ENCODE measurements around the gene DCK. TPM values are rescaled to one million over a fixed set of nuclear protein-coding genes. Genes with fewer than 3 reads are reported as not detected.
A peak's percentile ranks its signal among the peaks of the same experiment; 100 is the strongest.

DCK gene
- total and polyA plus RNA-seq, 9 of the 15 experiments (the other 6 are each of a cell fraction or from before 2014, with no cell fraction given), result 11.3 to 25.8 (median 19.6) TPM

- Histone ChIP-seq H4K20me1 (replicated peaks; ENCODE audit: control insufficient read depth, insufficient read depth, low read length) (no peaks in the 10 kb centered on the region), H3K9me3 (replicated peaks; ENCODE audit: control insufficient read depth, insufficient read depth, low read depth, low read length) (no peaks in the 10 kb centered on the region), H3K79me2 (ENCODE audit: control insufficient read depth, insufficient read depth, low read length) (no peaks in the 10 kb centered on the region), H3K4me1 (replicated peaks in 1 of 2; ENCODE audit: control insufficient read depth in 2 of 2, insufficient read depth in 2 of 2, low read length in 2 of 2) (no peaks in the 10 kb centered on the region; a peak in 1 of 5 replicates), H3K9ac (ENCODE audit: insufficient read depth in 1 of 2, low read depth in 2 of 2, low read length in 2 of 2) (no peak overlapping the region), H3K4me2 (ENCODE audit: insufficient read depth, low read length) (no peak overlapping the region), H3K27me3 (ENCODE audit: control insufficient read depth in 2 of 2, insufficient read depth in 2 of 2, low read length in 2 of 2) (no peaks in the 10 kb centered on the region), H3K27ac (ENCODE audit: extremely low read depth, low read depth, low read length) (no peak overlapping the region), H3K9me1 (ENCODE audit: control insufficient read depth, insufficient read depth, low read length) (no peaks in the 10 kb centered on the region), H3K4me3 (no peak overlapping the region), H3K36me3 (ENCODE audit: control insufficient read depth, insufficient read depth, low read length) (peaks cover 30% of the 10 kb centered on the region; the same call in 2 of the 3 replicates), H2AFZ (ENCODE audit: low read depth, low read length) (no peak overlapping the region)
- FAIRE-seq (no peak), ATAC-seq (no peak), DNase-seq (ENCODE audit: extremely low read depth in 1 of 4, low spot score in 3 of 4) (no peak)
- in situ Hi-C loops (cut with MboI) (no loop called here), intact Hi-C loops (cut with micrococcal nuclease) (no loop called here)
- CTCF ChIA-PET (ENCODE audit: low intra/inter-chr PET ratio), result no interaction called here
- TF ChIP-seq BCLAF1 (IDR thresholded peaks at IDR 0.05; ENCODE audit: borderline replicate concordance in 1 of 2, control insufficient read depth in 1 of 2, low read depth in 2 of 2, low read length in 1 of 2), result no peak
- TF ChIP-seq NUFIP1 (IDR thresholded peaks at IDR 0.05; ENCODE audit: partially characterized antibody), result no peak
- TF ChIP-seq C11orf30 (IDR thresholded peaks at IDR 0.05; ENCODE audit: low read depth), result peak; percentile 62
- no peak for TF ChIP-seq ZNF124 (CRISPR knock-in tag; IDR thresholded peaks at IDR 0.05)
- no peak for TF ChIP-seq SPI1 (IDR thresholded peaks at IDR 0.05; ENCODE audit: borderline replicate concordance, low read depth, low read length)
- TF ChIP-seq ZNF316 (IDR thresholded peaks at IDR 0.05), result peak; percentile 81
- no peak for TF ChIP-seq TCF7L2 (IDR thresholded peaks at IDR 0.05; ENCODE audit: low read depth, low read length)
- TF ChIP-seq ZNF699 (CRISPR knock-in tag; IDR thresholded peaks at IDR 0.05; ENCODE audit: insufficient replicate concordance), result no peak
- no peak for TF ChIP-seq MEF2D (tag; conservative IDR thresholded peaks at IDR 0.05; ENCODE audit: low read depth)
- no peak for TF ChIP-seq ZSCAN29 (IDR thresholded peaks at IDR 0.05)
- no peak for TF ChIP-seq DNMT1 (IDR thresholded peaks at IDR 0.05)
- 0 out of 2 replicates have a peak, but pooled peaks have one; percentile 17 for TF ChIP-seq MAFG (tag; conservative IDR thresholded peaks at IDR 0.05)
- TF ChIP-seq SRSF1 (IDR thresholded peaks at IDR 0.05; ENCODE audit: low read depth, low read length), result no peak
- TF ChIP-seq E2F3 (CRISPR knock-in tag; IDR thresholded peaks at IDR 0.05), result no peak
- no peak for TF ChIP-seq ZNF778 (CRISPR knock-in tag; IDR thresholded peaks at IDR 0.05)
- no peak for TF ChIP-seq ZBTB8A (IDR thresholded peaks at IDR 0.05; ENCODE audit: partially characterized antibody)
- POLR2A ChIA-PET, result no interaction called here
- 94% methylated on average over 1 of the region's 1 CpG for WGBS (ENCODE audit: insufficient coverage, low coverage, missing lambda C conversion rate)
- BruUV-seq (replicated peaks), result no TSS peak
These were observed 34.2 kb downstream of the DCK start for GRCh38 chr4:71027611-71028010.
